ENCODE data around the gene CDH4. TPM values are rescaled to one million over a fixed set of nuclear protein-coding genes. Genes with fewer than 3 reads are reported as not detected.

Gene CDH4
- total and polyA plus RNA-seq, 2 of the 8 experiments (the other 6 are each of a cell fraction or from before 2014, with no cell fraction given) = 4.3 to 7.9 TPM

- TF ChIP-seq EZH2 (IDR thresholded peaks at IDR 0.05; ENCODE audit: low read depth, low read length, severe bottlenecking) = no peak
- no peak for TF ChIP-seq KDM4A (IDR thresholded peaks at IDR 0.05; ENCODE audit: low read depth, low read length, severe bottlenecking)
Observed at GRCh38 chr20:61582196-61582923, 330.3 kb downstream of the CDH4 start (continued).

Data from H1 (cell line).